Keratinocyte (primary cell): ENCODE measurements around the gene PALM2AKAP2. TPM values are rescaled to one million over a fixed set of nuclear protein-coding genes. Genes with fewer than 3 reads are reported as not detected.
A peak's percentile ranks its signal among the peaks of the same experiment; 100 is the strongest.

Experiments
- DNase-seq: peaks from one replicate; pipeline ENCODE4 v3.0.0-alpha.2; 2011; ENCODE audit warnings: low read depth, missing footprints, low spot score
- FAIRE-seq: peaks from 2 replicates; lab custom pipeline; 2011; peaks lifted over from hg19 to GRCh38; lab: Jason Lieb, UNC
- H2AFZ ChIP-seq: 2 replicates; pipeline ENCODE4 v1.6.0; 2012; ENCODE audit warnings: low read length, control low read depth, inconsistent platforms; ENCODE audit not compliant: control insufficient read depth
- H3K27ac ChIP-seq: 2 replicates; pipeline ENCODE4 v1.5.1; 2011; ENCODE audit warnings: low read length; ENCODE audit not compliant: control insufficient read depth, insufficient read depth
- H3K27me3 ChIP-seq: 3 replicates; pipeline ENCODE4 v1.6.0; 2011; ENCODE audit warnings: low read length; ENCODE audit not compliant: control insufficient read depth, insufficient read depth; ENCODE audit errors: extremely low read depth
- H3K36me3 ChIP-seq, 2 experiments: 2 replicates in 1 of 2; 3 replicates in 1 of 2; pipeline ENCODE4 v1.5.1; 2011; ENCODE audit warnings: low read length in 2 of 2, mild to moderate bottlenecking in 1 of 2; ENCODE audit not compliant: control insufficient read depth in 2 of 2, insufficient read depth in 2 of 2; ENCODE audit errors: extremely low read depth in 1 of 2
- H3K4me1 ChIP-seq: 3 replicates; pipeline ENCODE4 v1.5.1; 2011; ENCODE audit warnings: low read length; ENCODE audit not compliant: control insufficient read depth, insufficient read depth; ENCODE audit errors: extremely low read depth
- H3K4me2 ChIP-seq: 3 replicates; pipeline ENCODE4 v1.6.0; 2011; ENCODE audit warnings: low read depth, low read length; ENCODE audit not compliant: control insufficient read depth, insufficient read depth; ENCODE audit errors: extremely low read depth
- H3K4me3 ChIP-seq, 3 experiments: fragments of 200-600 bp in 1 of 3; sonication (generic) in 1 of 3; 2 replicates in 2 of 3; 3 replicates in 1 of 3; pipeline ENCODE4 v1.5.1; 2011 to 2016; ENCODE audit warnings: low read length in 3 of 3, mild to moderate bottlenecking in 3 of 3, control low read depth in 2 of 3, inconsistent platforms in 1 of 3, low read depth in 1 of 3, mixed read lengths in 1 of 3, mixed run types in 1 of 3, moderate library complexity in 1 of 3; ENCODE audit not compliant: control insufficient read depth in 2 of 3, insufficient read depth in 2 of 3; ENCODE audit errors: extremely low read depth in 1 of 3
- H3K79me2 ChIP-seq: 2 replicates; pipeline ENCODE4 v1.6.0; 2012; ENCODE audit warnings: low read length; ENCODE audit not compliant: control insufficient read depth, insufficient read depth
- H3K9ac ChIP-seq: 3 replicates; pipeline ENCODE4 v1.6.0; 2011; ENCODE audit warnings: low read length; ENCODE audit not compliant: control insufficient read depth, insufficient read depth; ENCODE audit errors: extremely low read depth
- H3K9me1 ChIP-seq: 3 replicates; pipeline ENCODE4 v1.6.0; 2011; ENCODE audit warnings: low read length; ENCODE audit not compliant: control insufficient read depth, insufficient read depth; ENCODE audit errors: extremely low read depth
- H3K9me3 ChIP-seq: 2 replicates; pipeline ENCODE4 v1.5.1; 2012; ENCODE audit warnings: low read depth, low read length; ENCODE audit not compliant: control insufficient read depth
- H4K20me1 ChIP-seq: 3 replicates; pipeline ENCODE4 v1.6.0; 2011; ENCODE audit warnings: low read length; ENCODE audit not compliant: control insufficient read depth, insufficient read depth; ENCODE audit errors: extremely low read depth
- EZH2 ChIP-seq: IDR thresholded peaks from one replicate; pipeline ENCODE4 v1.6.1; 2012; ENCODE audit warnings: inconsistent platforms, mild to moderate bottlenecking, low read length, moderate library complexity
- dilution Hi-C: fragments of 300-500 bp; cut with MboI; formaldehyde crosslinking; loops from one replicate; pipeline ENCODE4 v1.7.0; 2020; ENCODE audit warnings: low sequenced_read_pairs; ENCODE audit not compliant: extremely low pct_ligation_motif_present
- polyA plus RNA-seq, 5 experiments: library from polyadenylated mRNA; depleted of rRNA in 3 of 5; stranded (reverse) in 3 of 5; stranded (forward) in 1 of 5; unstranded in 1 of 5; fragments of >200 nt; gene quantifications; 1 replicate in 1 of 5; 2 replicates in 3 of 5; 3 replicates in 1 of 5; pipeline versions ENCODE4 v1.2.1 to v1.2.3, GENCODE V29; 2011 to 2012; ENCODE audit warnings: missing spikeins in 2 of 5, low read depth in 1 of 5, low replicate concordance in 1 of 5
- TF ChIP-seq, protein P1 (sequence below), 3 experiments: IDR thresholded peaks in 1 of 3; conservative IDR thresholded peaks in 1 of 3; optimal IDR thresholded peaks in 1 of 3; 2 replicates in 2 of 3; 3 replicates in 1 of 3; pipeline versions ENCODE3 to v1.5.1; 2011; ENCODE audit warnings: low read length in 3 of 3, mild to moderate bottlenecking in 3 of 3, moderate library complexity in 2 of 3, control low read depth in 1 of 3, inconsistent platforms in 1 of 3; ENCODE audit not compliant: insufficient read depth in 2 of 3; ENCODE audit errors: extremely low read depth in 1 of 3

Gene PALM2AKAP2
- polyA plus RNA-seq, 1 donor (not counting 4 experiments of a cell fraction or from before 2014, with no cell fraction given) = 3.6 TPM

DNA sequence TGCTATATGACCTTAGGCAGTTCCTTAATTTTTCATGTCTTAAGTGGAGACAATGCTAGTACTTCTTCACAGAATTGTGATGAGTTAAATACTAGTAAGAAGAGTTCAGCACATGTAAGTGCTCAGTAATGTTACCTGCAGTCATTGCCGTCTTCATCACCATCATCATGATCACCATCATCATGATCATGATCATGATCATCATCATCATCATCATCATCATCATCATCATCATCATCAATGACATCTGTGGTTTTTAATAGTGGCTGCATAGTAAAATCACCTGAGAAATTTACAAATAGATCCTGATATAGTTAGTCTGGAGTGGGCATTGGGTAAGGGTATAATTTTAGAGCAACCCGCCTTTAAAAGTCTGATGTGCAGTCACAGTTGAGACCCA is 14.7 kb upstream of the PALM2AKAP2 start:
- H3K27ac ChIP-seq = no peak overlapping the region
- no peak overlapping the region for H3K4me2 ChIP-seq
- H3K9me3 ChIP-seq = no peaks in the 10 kb centered on the region
- no peak for DNase-seq
- peaks cover 9% of the 10 kb centered on the region for H3K4me1 ChIP-seq
- no peaks in the 10 kb centered on the region for H4K20me1 ChIP-seq
- H3K4me3 ChIP-seq = no peak overlapping the region
- H3K9me1 ChIP-seq = no peaks in the 10 kb centered on the region
- no peak overlapping the region for H3K9ac ChIP-seq
- FAIRE-seq = no peak
- H3K79me2 ChIP-seq = no peaks in the 10 kb centered on the region
- no peaks in the 10 kb centered on the region for H3K36me3 ChIP-seq
- dilution Hi-C loops = no loop called here
- H2AFZ ChIP-seq = no peak overlapping the region
- no peaks in the 10 kb centered on the region for H3K27me3 ChIP-seq
- no peak for TF ChIP-seq EZH2

DNA sequence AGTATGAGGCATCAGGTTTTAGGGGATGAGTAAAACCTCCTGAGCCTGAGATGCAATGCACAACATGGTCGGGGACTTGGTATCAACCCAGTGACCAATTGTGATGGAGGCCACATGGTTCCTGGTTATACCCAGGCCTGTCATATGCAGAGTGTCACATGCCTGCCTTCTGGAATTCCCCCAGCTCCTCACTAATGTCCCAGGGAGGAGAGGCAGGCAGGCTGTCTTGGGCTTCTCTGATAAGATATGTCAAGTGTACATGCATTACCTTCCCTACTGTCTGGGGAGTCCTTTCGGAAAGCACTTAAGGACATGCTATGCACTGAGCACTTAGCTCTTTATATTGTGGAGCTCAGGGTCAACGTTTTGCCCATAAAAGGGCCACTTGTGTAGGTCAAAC is 14.2 kb upstream of the PALM2AKAP2 start:
- no peak overlapping the region for H3K9ac ChIP-seq
- DNase-seq (no peak), FAIRE-seq (no peak)
- H2AFZ ChIP-seq = no peak overlapping the region
- H3K79me2 ChIP-seq = no peaks in the 10 kb centered on the region
- no peaks in the 10 kb centered on the region for H3K36me3 ChIP-seq
- no peak for TF ChIP-seq EZH2
- TF ChIP-seq, protein P1, sequence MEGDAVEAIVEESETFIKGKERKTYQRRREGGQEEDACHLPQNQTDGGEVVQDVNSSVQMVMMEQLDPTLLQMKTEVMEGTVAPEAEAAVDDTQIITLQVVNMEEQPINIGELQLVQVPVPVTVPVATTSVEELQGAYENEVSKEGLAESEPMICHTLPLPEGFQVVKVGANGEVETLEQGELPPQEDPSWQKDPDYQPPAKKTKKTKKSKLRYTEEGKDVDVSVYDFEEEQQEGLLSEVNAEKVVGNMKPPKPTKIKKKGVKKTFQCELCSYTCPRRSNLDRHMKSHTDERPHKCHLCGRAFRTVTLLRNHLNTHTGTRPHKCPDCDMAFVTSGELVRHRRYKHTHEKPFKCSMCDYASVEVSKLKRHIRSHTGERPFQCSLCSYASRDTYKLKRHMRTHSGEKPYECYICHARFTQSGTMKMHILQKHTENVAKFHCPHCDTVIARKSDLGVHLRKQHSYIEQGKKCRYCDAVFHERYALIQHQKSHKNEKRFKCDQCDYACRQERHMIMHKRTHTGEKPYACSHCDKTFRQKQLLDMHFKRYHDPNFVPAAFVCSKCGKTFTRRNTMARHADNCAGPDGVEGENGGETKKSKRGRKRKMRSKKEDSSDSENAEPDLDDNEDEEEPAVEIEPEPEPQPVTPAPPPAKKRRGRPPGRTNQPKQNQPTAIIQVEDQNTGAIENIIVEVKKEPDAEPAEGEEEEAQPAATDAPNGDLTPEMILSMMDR (optimal IDR thresholded peaks at IDR 0.05 in 1 of 3, IDR thresholded peaks at IDR 0.05 in 1 of 3, conservative IDR thresholded peaks at IDR 0.05 in 1 of 3; ENCODE audit: extremely low read depth in 1 of 3, insufficient read depth in 2 of 3, low read length in 3 of 3) = no peak
- H3K9me1 ChIP-seq = no peaks in the 10 kb centered on the region
- H3K4me1 ChIP-seq = peaks cover 14% of the 10 kb centered on the region
- dilution Hi-C loops = no loop called here
- no peaks in the 10 kb centered on the region for H3K27me3 ChIP-seq
- H3K27ac ChIP-seq = no peak overlapping the region
- no peaks in the 10 kb centered on the region for H4K20me1 ChIP-seq
- no peaks in the 10 kb centered on the region for H3K9me3 ChIP-seq
- H3K4me2 ChIP-seq = no peak overlapping the region
- no peak overlapping the region for H3K4me3 ChIP-seq

DNA sequence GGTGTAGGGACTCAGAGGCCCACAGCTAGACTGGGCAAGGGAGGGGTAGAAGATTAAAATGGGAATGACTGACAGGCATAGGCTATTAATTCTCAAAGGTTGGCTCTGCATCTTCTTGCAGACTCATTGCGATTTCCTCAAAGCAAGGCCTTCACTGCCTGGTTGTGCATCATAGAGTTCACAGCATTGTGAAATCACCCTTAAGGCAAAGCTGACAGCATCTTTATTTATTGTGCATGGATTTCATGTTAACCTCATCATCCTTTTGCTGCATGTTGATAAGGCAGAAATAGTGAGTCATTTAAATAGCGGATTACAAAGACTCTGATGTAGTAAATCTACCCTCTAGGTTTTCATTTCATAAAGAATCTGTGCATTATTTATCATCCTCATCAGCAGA is 13.6 kb upstream of the PALM2AKAP2 start:
- Histone ChIP-seq H3K79me2 (no peaks in the 10 kb centered on the region), H3K9me1 (no peaks in the 10 kb centered on the region), H3K36me3 (no peaks in the 10 kb centered on the region), H2AFZ (no peak overlapping the region), H3K27me3 (no peaks in the 10 kb centered on the region), H3K27ac (no peak overlapping the region), H4K20me1 (no peaks in the 10 kb centered on the region), H3K4me3 (no peak overlapping the region), H3K4me1 (peaks cover 20% of the 10 kb centered on the region), H3K9ac (no peak overlapping the region), H3K4me2 (no peak overlapping the region), H3K9me3 (no peaks in the 10 kb centered on the region)
- DNase-seq (peak; percentile 21), FAIRE-seq (peak; percentile 84)
- dilution Hi-C loops = no loop called here
- TF ChIP-seq, protein P1 (optimal IDR thresholded peaks at IDR 0.05 in 1 of 3, IDR thresholded peaks at IDR 0.05 in 1 of 3, conservative IDR thresholded peaks at IDR 0.05 in 1 of 3; ENCODE audit: extremely low read depth in 1 of 3, insufficient read depth in 2 of 3, low read length in 3 of 3) = no peak
- no peak for TF ChIP-seq EZH2
